Duodenal mucosa (tissue), 2 donors: ENCODE data around the gene ECE1.
A peak's percentile ranks its signal among the peaks of the same experiment; 100 is the strongest.

ENCODE experiments used
- H3K27ac ChIP-seq: one replicate; pipeline ENCODE4 v1.7.0; 2013; ENCODE audit warnings: low read depth, low read length
- H3K27me3 ChIP-seq, 2 donors: one replicate each; pipeline ENCODE4 v1.7.0; 2013; ENCODE audit warnings: low read length in 2 of 2, control low read depth in 1 of 2; ENCODE audit not compliant: insufficient read depth in 2 of 2, control insufficient read depth in 1 of 2
- H3K36me3 ChIP-seq, 2 donors: one replicate each; pipeline ENCODE4 v1.7.0; 2013; ENCODE audit warnings: low read length in 2 of 2, control low read depth in 1 of 2; ENCODE audit not compliant: insufficient read depth in 2 of 2, control insufficient read depth in 1 of 2
- H3K4me1 ChIP-seq, 2 donors: one replicate each; pipeline ENCODE4 v1.7.0; 2013; ENCODE audit warnings: low read length in 2 of 2, control low read depth in 1 of 2; ENCODE audit not compliant: insufficient read depth in 2 of 2, control insufficient read depth in 1 of 2
- H3K4me3 ChIP-seq, 2 donors: one replicate each; pipeline ENCODE4 v1.7.0; 2013; ENCODE audit warnings: low read length in 2 of 2, low read depth in 1 of 2
- H3K9ac ChIP-seq, 2 donors: one replicate each; pipeline ENCODE4 v1.7.0; 2013; ENCODE audit warnings: low read length in 2 of 2, low read depth in 1 of 2
- H3K9me3 ChIP-seq, 2 donors: one replicate each; pipeline ENCODE4 v1.7.0; 2013; ENCODE audit warnings: low read length in 2 of 2, control low read depth in 1 of 2; ENCODE audit not compliant: control insufficient read depth in 1 of 2

The ECE1 gene

DNA sequence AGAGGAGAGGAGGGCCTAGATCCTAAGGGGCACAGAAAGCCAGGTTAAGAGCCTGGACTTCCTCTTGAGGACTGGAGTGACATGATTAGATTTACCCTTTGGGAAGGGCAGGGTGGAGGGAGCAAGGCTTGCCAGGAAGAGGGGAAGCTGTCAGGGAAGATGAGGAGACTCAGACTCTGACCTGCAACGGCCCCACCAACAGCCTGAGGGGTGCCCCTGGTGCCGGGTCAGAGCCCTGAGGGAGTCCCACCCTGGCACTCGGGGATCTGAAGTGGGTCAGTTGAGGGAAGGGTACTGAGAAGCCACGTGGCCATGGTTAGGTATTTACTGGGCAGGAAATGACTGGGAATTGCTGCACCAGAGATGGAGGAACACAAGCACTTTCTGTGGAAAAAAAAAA, 9.8 kb downstream of the ECE1 start:
- Histone ChIP-seq H3K27me3 (no peaks in the 10 kb centered on the region), H3K9ac (no peak overlapping the region), H3K9me3 (no peaks in the 10 kb centered on the region), H3K27ac (peak overlapping the region; percentile 43), H3K36me3 (peaks cover 3 to 17% of the 10 kb centered on the region in 2 donors), H3K4me3 (no peak overlapping the region), H3K4me1 (peaks cover 20 to 34% of the 10 kb centered on the region in 2 donors)

GRCh38 chr1:21280011-21280471, 10.2 kb downstream of the ECE1 start:
- H3K27me3 ChIP-seq: no peaks in the 10 kb centered on the region
- H3K4me1 ChIP-seq: peaks cover 20 to 34% of the 10 kb centered on the region in 2 donors
- no peak overlapping the region for H3K9ac ChIP-seq
- H3K4me3 ChIP-seq: no peak overlapping the region
- peak overlapping the region; percentile 43 for H3K27ac ChIP-seq
- H3K36me3 ChIP-seq: peaks cover 3 to 17% of the 10 kb centered on the region in 2 donors
- no peaks in the 10 kb centered on the region for H3K9me3 ChIP-seq

DNA sequence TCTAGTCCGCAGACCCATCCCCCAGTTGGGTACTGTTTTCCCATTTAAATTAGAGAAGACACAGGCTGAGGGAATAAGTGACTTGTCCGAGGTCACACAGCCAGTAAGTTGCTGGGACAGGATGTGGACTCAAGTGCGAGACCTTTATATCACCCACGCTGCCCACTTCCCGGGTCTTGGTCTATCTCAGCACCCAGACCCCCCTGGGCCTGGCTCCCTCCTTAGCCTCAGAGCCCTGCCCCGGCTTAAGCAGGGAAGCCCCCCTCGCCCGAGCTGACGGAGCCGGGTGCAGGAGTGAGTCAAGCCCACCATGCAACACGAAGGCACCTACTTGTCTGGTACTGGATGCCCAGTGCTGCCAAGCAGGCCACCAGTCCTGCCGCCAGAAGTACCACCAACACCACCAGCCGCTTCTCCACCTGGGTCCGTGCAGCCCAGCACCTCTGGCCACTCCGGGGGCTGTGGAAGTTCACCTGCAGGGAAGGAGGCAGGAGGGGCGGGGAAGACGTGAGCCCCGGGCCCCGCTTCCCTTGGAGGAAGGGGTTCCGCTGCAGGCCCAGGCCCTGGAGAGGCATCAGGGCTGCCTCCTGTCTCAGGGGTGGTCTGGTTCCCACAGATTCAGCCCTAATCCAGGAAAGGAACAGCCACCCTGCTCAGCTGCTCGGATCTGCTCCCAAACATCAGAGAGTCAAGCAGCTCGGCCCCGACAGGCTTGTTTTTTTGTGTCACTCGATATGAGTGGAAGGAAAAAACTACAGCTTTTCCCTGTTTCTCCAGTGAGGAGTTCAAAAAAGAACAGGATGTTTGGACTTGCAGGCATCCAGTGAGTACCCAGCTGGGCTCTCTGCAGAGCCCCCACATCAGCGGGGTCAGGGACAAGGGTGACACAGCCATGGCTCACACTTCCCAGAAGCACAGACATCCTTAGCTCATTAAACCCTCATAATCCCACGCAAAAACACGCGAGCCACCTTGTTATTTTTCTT, 11.1 kb downstream of the ECE1 start:
- no peak overlapping the region for H3K4me3 ChIP-seq

GRCh38 chr1:21278208-21278859, 11.9 kb downstream of the ECE1 start:
- Histone ChIP-seq H3K27ac (peak overlapping the region; percentile 13), H3K4me3 (peak overlapping the region in 1 of 2 donors; percentile 17), H3K9ac (no peak overlapping the region), H3K4me1 (peaks cover 20 to 29% of the 10 kb centered on the region in 2 donors), H3K36me3 (peaks cover 3 to 30% of the 10 kb centered on the region in 2 donors), H3K27me3 (no peaks in the 10 kb centered on the region), H3K9me3 (no peaks in the 10 kb centered on the region)

More for the DNA sequence above, 11.1 kb downstream of the ECE1 start:
- Histone ChIP-seq H3K4me1 (peaks cover 20 to 29% of the 10 kb centered on the region in 2 donors), H3K27ac (peak overlapping the region; percentile 67), H3K27me3 (no peaks in the 10 kb centered on the region), H3K36me3 (peaks cover 3 to 21% of the 10 kb centered on the region in 2 donors), H3K9me3 (no peaks in the 10 kb centered on the region), H3K9ac (peak overlapping the region in 1 of 2 donors; percentile 38)

DNA sequence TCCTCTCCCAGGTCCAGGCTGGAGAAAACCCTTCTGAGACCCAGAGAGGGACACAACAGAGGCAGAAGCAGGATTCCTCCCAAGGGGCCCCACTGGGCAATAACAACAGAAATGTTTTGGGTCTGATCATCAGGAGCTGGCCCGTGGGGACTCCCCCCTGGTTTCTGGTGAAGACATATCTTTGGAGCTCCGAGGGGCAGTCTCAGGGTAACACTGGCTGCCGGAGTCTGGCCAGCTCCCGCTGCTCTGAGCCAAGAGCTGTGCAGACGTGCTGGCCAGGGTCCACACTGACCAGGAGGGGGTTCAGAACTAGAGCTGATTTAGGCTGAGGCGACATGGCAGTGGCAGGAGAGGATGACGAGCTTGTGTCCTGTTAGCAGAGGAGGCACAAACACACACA, 13.1 kb downstream of the ECE1 start:
- peaks cover 3 to 36% of the 10 kb centered on the region in 2 donors for H3K36me3 ChIP-seq
- no peak overlapping the region for H3K9ac ChIP-seq
- H3K4me1 ChIP-seq: peaks cover 20 to 29% of the 10 kb centered on the region in 2 donors
- H3K27ac ChIP-seq: no peak overlapping the region
- no peaks in the 10 kb centered on the region for H3K9me3 ChIP-seq
- H3K4me3 ChIP-seq: no peak overlapping the region
- no peaks in the 10 kb centered on the region for H3K27me3 ChIP-seq

DNA sequence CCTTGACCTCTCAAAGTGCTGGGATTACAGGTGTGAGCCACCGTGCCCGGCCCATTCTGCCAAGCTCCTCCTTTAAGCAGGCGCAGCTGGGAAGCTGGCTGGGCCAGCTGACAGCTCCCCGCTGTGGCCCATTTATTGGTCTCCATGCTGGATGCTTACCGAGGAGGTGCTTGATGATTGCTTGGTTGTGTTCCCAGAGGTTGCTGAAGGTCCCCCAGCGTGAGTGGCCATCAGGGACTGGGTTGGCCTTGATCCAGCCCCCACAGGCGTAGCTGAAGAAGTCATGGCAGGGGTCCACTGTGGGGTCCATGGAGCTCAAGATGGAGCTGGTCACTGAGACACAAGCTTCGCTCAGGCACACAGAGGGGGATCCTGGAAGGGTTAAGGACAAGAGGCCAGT, 17.7 kb downstream of the ECE1 start:
- H3K4me3 ChIP-seq: no peak overlapping the region
- peaks cover 14 to 22% of the 10 kb centered on the region in 2 donors for H3K4me1 ChIP-seq
- H3K9ac ChIP-seq: no peak overlapping the region
- H3K9me3 ChIP-seq: no peaks in the 10 kb centered on the region
- H3K36me3 ChIP-seq: peaks cover 23 to 59% of the 10 kb centered on the region in 2 donors
- H3K27ac ChIP-seq: no peak overlapping the region
- no peaks in the 10 kb centered on the region for H3K27me3 ChIP-seq

DNA sequence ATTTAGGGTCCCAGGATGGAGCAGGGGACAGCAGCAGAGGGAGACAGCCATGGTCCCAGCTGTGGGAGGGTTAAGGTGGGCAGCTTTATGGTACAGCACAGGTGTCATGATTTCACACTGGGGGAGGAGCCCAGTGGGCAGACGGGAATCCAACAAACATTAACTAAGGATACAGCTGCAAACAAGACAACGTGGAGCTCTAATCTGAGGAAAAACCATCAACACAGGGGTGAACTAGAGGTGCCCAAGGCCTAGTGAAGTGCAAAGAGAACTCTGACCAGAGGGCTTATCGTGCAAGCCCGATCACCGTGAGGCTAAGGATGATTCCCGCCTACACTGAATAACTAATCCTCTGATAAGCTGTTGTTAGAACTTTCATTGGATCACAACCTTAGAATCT, 18.7 kb downstream of the ECE1 start:
- H3K9me3 ChIP-seq: no peaks in the 10 kb centered on the region
- H3K4me3 ChIP-seq: no peak overlapping the region
- peaks cover 23 to 68% of the 10 kb centered on the region in 2 donors for H3K36me3 ChIP-seq
- H3K27me3 ChIP-seq: no peaks in the 10 kb centered on the region
- H3K4me1 ChIP-seq: peaks cover 14 to 22% of the 10 kb centered on the region in 2 donors
- H3K9ac ChIP-seq: no peak overlapping the region
- no peak overlapping the region for H3K27ac ChIP-seq

DNA sequence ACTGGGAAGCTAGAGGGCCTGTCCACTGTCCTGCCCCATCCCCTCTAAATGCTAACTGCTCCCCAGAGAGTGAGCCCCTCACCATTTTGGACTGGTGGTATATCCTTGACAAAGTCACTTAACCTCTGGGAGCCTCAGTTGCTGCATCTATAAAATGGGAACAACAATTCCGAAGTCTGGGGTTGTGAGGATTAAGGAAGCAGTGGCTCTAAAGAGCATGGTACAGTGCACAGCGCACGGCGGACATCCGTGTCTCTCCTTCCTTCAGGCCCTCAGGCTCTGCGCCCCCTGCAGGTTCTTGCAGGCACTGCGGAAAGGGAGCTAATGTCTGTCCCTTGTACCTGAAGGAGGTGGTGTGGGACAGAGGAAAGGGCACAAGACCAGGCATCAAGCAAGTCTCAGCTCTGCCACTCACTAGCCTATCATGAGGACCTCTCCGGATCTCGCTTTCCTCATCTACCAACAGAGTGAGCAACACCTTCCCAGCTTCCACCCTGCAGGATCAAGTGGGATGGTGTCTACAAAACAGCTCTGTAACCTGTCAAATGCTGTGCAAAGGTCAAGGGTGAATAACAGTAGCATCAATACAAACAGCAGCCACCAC, 20.1 kb downstream of the ECE1 start:
- Histone ChIP-seq H3K4me1 (peaks cover 14 to 22% of the 10 kb centered on the region in 2 donors), H3K9ac (no peak overlapping the region), H3K36me3 (peaks cover 26 to 71% of the 10 kb centered on the region in 2 donors), H3K27me3 (no peaks in the 10 kb centered on the region), H3K9me3 (no peaks in the 10 kb centered on the region), H3K4me3 (no peak overlapping the region), H3K27ac (no peak overlapping the region)

DNA sequence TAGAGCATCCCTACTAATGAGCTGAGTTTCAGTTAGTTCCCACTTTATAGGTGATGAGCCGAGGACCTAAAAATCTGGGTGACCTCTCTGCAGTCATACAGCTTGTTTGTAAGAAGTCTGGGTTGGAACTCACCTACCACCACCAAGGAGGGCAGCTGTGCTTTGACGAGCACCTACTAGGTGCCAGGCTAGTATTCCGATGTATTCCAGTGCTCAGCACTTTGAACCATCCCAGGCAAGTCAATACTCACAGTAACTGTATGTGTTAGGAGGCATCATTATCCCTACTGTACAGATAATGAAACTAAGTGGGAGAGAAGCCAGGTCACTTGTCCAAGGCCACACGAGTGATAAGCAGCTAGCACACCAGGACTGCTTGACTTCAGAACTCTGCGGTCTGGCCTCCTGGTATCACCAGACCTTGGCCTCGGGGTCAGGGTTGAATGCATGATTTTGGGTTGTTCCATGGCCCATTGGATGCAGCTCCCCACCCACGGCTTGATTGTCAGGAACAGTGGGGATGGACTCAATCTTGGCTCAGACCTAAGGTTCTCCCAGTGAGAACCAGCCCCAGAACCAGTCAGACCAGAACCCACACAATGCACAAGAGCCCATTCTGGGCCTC, 20.7 kb downstream of the ECE1 start:
- Histone ChIP-seq H3K27me3 (no peaks in the 10 kb centered on the region), H3K27ac (no peak overlapping the region), H3K9me3 (no peaks in the 10 kb centered on the region), H3K36me3 (peaks cover 26 to 75% of the 10 kb centered on the region in 2 donors), H3K4me3 (no peak overlapping the region), H3K9ac (no peak overlapping the region), H3K4me1 (peaks cover 14 to 22% of the 10 kb centered on the region in 2 donors)
